Measurements from ENCODE around the gene RPP14. TPM values are rescaled to one million over a fixed set of nuclear protein-coding genes. Genes with fewer than 3 reads are reported as not detected.

RPP14 gene
- total RNA-seq, 1 experiment from 2014 or later: 30.0 TPM

- POLR2A ChIA-PET (ENCODE audit: unreplicated experiment): no interaction called here
Observed at GRCh38 chr3:58324391-58325390, 18.6 kb downstream of the RPP14 start.

DNA sequence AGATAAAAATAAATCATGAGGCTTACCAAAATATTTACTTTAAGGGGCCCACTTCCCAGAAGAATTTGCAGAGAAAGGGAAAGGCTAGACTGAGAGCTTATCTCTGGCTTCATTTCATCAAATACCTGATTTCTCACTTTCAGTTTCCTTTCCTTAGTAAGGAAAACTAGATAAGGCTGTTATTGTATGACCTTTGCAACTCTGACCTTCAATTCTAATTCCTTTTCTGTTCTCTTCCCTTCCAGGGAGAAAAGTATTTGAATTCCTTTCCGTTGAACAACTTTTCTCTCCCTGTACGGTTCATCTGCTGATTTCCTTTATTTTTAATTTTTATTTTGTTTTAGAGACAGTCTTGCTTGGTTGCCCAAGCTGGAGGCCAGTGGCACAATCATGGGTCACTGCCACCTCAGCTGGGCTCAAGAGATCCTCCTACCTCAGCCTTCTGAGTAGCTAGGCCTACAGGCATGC lies 19.5 kb downstream of the RPP14 start:
- intact Hi-C loops (cut with micrococcal nuclease): no loop called here
- no peak for DNase-seq
- H3F3A ChIP-seq (ENCODE audit: low read length, unreplicated experiment): no peaks in the 10 kb centered on the region
- H3K4me3 ChIP-seq (ENCODE audit: low read length): no peak overlapping the region
- no peak overlapping the region for H3K27ac ChIP-seq (ENCODE audit: low read length)
- ChIA-PET POLR2A (ENCODE audit: unreplicated experiment) (no interaction called here), CTCF (no interaction called here)
- no peaks in the 10 kb centered on the region for H4K20me1 ChIP-seq (ENCODE audit: low read length)
- no TSS peak for BruUV-seq (replicated peaks)
- no peaks in the 10 kb centered on the region for H3K4me1 ChIP-seq (ENCODE audit: insufficient read depth, low read length)
- 0 out of 2 replicates have a peak, but pooled peaks cover 3% of the 10 kb centered on the region for H3K36me3 ChIP-seq (ENCODE audit: low read depth, low read length)
- H2AFZ ChIP-seq (ENCODE audit: low read length): no peak overlapping the region
- H3K27me3 ChIP-seq (ENCODE audit: low read length): no peaks in the 10 kb centered on the region
- no peak for ATAC-seq
- TF ChIP-seq, protein P1, sequence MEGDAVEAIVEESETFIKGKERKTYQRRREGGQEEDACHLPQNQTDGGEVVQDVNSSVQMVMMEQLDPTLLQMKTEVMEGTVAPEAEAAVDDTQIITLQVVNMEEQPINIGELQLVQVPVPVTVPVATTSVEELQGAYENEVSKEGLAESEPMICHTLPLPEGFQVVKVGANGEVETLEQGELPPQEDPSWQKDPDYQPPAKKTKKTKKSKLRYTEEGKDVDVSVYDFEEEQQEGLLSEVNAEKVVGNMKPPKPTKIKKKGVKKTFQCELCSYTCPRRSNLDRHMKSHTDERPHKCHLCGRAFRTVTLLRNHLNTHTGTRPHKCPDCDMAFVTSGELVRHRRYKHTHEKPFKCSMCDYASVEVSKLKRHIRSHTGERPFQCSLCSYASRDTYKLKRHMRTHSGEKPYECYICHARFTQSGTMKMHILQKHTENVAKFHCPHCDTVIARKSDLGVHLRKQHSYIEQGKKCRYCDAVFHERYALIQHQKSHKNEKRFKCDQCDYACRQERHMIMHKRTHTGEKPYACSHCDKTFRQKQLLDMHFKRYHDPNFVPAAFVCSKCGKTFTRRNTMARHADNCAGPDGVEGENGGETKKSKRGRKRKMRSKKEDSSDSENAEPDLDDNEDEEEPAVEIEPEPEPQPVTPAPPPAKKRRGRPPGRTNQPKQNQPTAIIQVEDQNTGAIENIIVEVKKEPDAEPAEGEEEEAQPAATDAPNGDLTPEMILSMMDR (conservative IDR thresholded peaks at IDR 0.05; ENCODE audit: low read depth, low read length): no peak
- no peak for TF ChIP-seq EZH2 (IDR thresholded peaks at IDR 0.05; ENCODE audit: low read length, unreplicated experiment)
- no peak for TF ChIP-seq EZH2phosphoT487 (IDR thresholded peaks at IDR 0.05; ENCODE audit: borderline replicate concordance, low read length)
- H3K9me2 ChIP-seq (replicated peaks; ENCODE audit: low read length): no peaks in the 10 kb centered on the region
- no peak overlapping the region for H3K9ac ChIP-seq (ENCODE audit: low read length)
- no peak overlapping the region for H3K4me2 ChIP-seq (ENCODE audit: low read length)
- no peaks in the 10 kb centered on the region for H3K79me2 ChIP-seq (ENCODE audit: low read length)
- no peaks in the 10 kb centered on the region for H3K9me3 ChIP-seq (ENCODE audit: low read length)

More at GRCh38 chr3:58324391-58325390, 18.6 kb downstream of the RPP14 start:
- ATAC-seq (no peak), DNase-seq (no peak)
- Histone ChIP-seq H3F3A (ENCODE audit: low read length, unreplicated experiment) (no peaks in the 10 kb centered on the region), H3K79me2 (ENCODE audit: low read length) (no peaks in the 10 kb centered on the region), H3K9me3 (ENCODE audit: low read length) (no peaks in the 10 kb centered on the region), H3K27me3 (ENCODE audit: low read length) (no peaks in the 10 kb centered on the region), H3K36me3 (ENCODE audit: low read depth, low read length) (0 out of 2 replicates have a peak, but pooled peaks cover 3% of the 10 kb centered on the region), H3K4me3 (ENCODE audit: low read length) (no peak overlapping the region), H3K4me1 (ENCODE audit: insufficient read depth, low read length) (no peaks in the 10 kb centered on the region), H3K27ac (ENCODE audit: low read length) (no peak overlapping the region), H2AFZ (ENCODE audit: low read length) (no peak overlapping the region), H3K4me2 (ENCODE audit: low read length) (no peak overlapping the region), H3K9ac (ENCODE audit: low read length) (no peak overlapping the region), H4K20me1 (ENCODE audit: low read length) (no peaks in the 10 kb centered on the region), H3K9me2 (replicated peaks; ENCODE audit: low read length) (no peaks in the 10 kb centered on the region)
- intact Hi-C loops (cut with micrococcal nuclease): no loop called here
- no TSS peak for BruUV-seq (replicated peaks)
- TF ChIP-seq, protein P1 (conservative IDR thresholded peaks at IDR 0.05; ENCODE audit: low read depth, low read length): no peak
- TF ChIP-seq EZH2 (IDR thresholded peaks at IDR 0.05; ENCODE audit: low read length, unreplicated experiment): no peak
- no peak for TF ChIP-seq EZH2phosphoT487 (IDR thresholded peaks at IDR 0.05; ENCODE audit: borderline replicate concordance, low read length)
- CTCF ChIA-PET: no interaction called here

Measured in PC-3 (cell line).